Fibroblast of skin of back (primary cell): ENCODE results near the gene RTP5.
"Not testable (repeated sequence)": the region's sequence is repeated elsewhere in the genome, so short reads cannot be mapped to it uniquely, and the experiment has no call there.

Source experiments
- DNase-seq: peaks from one replicate; pipeline ENCODE4 v3.0.0-alpha.2; 2013

RTP5 gene

GRCh38 chr2:241902357-241902991, 32.9 kb downstream of the RTP5 start:
- DNase-seq, result no peak

GRCh38 chr2:241903121-241904010, 33.8 kb downstream of the RTP5 start:
- DNase-seq, result no peak

DNA sequence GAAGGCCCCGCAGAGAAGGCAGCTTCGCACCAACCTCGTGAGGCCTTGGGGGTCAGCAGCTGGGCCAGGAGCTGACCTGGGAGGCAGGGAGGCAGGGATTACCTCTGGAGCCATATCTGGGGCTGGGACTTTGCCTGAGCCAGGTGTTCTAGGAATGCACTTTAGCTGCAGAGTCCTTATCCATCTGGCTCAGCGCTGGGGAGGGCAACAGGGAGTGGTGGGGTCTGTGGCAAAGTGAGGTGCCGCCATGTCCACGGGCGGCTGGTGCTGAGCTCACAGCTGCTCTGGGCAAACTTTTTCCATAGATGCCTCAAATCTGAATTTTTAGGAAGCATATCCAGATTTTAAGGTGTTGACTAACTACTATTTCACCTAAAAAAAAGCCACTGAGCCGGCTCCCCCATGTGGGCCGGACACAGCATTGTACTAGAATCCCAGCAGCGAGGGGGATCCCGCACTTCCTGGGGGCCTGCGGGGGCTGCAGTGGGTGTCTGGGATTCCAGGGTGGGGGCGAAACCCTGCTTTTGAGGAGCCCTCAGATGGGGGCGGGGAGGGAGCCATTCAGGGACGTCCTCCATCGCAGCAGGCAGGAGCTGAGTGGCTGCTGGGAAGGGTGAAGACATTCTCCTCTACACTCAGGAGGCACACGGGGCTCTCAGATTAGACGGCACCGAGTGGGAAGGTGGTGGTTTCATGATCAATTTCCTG, 34.6 kb downstream of the RTP5 start:
- no peak for DNase-seq

- DNase-seq, result no peak
Observed at GRCh38 chr2:241904791-241905710, 35.5 kb downstream of the RTP5 start.

DNA sequence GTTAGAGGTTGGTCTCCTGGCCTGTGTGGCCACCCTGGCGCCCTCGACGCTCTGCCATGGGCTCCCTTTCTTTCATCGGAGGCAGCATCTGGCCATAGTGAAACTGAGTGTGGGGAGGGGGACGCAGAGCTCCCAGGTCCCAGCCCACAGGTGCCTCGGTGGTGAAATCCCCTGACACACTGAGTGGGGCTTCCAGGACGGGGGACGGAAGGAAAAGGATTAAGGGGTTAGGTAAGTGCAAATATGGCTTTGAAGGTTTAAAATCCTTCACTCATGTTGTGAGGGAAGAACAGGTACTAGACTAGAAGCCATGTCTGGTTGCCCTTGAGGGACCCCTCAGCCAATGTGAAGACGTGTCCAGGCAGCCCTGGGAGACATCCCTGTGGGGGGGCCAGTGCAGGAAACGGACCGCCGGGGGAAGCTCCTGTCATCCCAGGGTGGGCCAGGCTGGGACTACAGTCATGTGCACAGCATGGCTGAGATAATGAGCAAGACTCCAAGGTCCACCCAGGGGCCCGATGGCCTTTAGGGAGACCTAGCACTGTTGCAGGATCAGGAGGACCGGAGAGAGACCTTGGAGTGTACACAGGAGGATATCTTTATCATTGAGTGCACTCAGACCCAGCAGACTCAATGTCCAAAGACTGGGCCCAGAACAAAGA, 36.3 kb downstream of the RTP5 start:
- no peak for DNase-seq

GRCh38 chr2:241906378-241906770, 36.8 kb downstream of the RTP5 start:
- DNase-seq, result not testable (repeated sequence)

DNA sequence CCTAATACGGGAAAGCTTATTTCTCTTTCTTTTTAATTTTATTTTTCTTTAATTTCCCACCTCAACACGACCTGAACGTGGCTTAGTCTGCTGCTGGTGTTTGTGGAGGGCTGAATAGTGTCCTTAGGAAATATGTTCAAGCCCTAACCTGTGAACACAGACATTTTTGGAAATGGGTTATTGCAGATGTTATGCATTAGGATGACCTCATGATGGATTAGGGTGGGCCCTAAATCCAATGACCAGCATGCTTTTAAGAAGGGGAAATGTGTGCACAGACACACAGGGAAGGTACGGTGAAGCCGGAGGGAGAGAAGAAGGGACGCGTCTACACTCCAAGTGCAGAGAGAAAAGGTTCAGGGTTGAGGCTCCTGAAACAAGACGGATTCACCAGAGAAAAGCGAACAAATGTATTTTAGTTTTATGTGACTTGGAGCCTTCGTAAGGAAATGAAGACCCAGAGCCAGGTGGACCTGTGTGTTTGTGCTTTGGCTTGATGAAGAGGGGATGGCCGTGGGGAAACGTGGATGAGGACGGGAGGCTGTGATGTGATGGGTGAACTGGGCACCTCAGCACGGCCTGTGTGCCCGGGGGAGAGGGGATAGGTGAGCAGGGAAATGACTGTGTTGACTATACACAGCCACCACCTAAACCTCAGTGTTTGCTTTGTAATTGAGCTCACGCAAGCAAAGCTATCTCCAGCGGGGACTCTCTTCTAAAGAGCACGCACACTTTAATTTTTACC, 37.5 kb downstream of the RTP5 start:
- DNase-seq, result no peak

DNA sequence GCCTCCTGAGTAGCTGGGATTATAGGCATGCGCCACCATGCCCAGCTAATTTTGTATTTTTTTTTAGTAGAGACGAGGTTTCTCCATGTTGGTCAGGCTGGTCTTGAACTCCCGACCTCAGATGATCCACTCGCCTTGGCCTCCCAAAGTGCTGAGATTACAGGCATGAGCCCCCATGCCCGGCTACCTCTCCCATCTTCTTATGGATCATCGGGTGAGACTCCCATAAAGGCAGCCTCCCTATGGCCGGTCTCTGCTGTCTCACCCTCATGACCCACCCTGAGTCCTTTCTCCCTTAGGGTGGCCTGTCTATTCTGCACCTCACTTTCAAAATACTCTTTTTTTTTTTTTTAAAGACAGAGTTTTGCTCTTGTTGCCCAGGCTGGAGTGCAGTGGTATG, 38.3 kb downstream of the RTP5 start:
- DNase-seq, result not testable (repeated sequence)

GRCh38 chr2:241908686-241909420, 39.3 kb downstream of the RTP5 start:
- DNase-seq, result no peak

DNA sequence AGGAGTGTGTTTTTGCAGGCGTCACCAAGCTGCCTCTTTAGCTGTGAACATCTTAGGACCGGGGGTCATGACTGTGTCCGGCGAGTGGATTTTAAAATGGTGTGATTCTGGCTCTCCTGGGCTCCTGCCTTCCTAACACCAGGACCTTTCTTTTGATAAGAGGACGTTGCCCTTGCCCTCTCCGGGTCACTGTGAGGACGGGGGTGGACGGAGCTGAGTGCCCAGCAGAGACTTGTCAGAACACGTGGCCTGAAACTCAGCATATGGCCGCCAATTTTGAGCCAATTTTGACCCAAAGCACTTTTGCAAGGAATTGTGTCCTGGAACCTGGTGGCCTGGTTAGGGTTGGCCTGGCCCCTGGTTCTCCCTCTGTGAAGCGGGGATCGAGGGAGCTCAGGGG, 40.2 kb downstream of the RTP5 start:
- DNase-seq, result no peak

DNA sequence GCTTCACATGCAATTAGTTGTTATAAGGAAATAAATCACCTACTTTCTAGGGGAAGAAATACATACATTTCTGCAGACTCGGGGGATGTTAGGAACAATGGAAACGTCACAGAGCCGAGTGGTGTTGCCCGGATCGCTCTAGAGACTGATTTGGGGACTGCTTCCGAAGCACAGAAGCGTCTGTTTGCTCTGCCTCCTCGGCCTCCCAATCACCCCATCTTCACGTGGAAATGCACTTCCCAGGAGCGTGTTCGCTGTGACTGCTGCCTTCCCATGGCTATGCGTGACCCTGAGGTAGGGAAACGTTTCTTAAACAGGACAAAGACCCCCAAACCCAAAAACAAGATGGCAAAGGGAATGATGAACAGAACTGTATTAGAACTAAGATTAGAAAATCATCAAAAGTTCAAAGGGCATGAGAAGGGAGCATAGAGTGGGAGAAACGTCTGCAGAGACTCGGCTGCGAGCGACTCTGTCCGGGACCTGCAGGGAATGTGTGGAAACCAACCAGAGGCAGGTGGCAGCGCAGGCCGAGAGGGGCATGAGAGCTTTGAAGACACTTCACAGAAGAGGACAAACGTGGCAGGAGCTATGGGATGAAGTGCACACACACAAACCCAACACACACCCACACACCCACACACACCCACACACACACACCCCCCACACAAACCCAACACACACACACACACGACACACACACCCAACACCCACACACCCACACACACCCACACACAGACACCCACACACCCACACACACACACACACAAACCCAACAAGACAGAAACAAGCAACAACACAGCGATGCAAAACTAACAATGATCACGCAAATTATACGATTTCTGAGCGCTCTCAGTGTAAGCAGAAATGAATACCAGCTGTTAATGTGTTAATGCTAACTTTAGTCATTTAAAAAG, 41.3 kb downstream of the RTP5 start:
- DNase-seq, result no peak

- DNase-seq, result no peak
Observed at GRCh38 chr2:241911551-241911950, 42.0 kb downstream of the RTP5 start.

GRCh38 chr2:241912021-241912555, 42.6 kb downstream of the RTP5 start:
- no peak for DNase-seq

- DNase-seq, result no peak
Observed at GRCh38 chr2:241913703-241914102, 44.2 kb downstream of the RTP5 start.

DNA sequence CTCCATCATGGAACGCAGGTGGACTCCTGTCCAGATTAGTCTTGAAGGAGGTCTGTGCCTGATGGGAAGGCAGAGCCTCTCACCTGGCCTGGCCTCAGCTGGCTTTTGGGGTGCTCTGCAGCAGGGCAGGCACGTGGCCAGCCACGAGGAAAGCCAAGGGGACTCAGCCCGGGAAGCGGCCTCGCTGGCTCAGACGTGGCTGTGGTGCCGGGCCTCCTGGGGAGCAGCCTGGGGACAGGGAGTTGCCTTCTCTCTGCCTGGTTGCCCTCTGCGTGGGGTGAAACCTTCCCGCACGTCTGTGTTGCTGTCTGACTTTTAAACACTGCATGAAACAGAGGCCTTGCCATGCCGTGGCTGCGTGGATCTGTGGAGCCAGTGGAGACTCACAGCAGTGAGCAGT, 45.0 kb downstream of the RTP5 start:
- no peak for DNase-seq

GRCh38 chr2:241921631-241922030, 52.1 kb downstream of the RTP5 start:
- not testable (repeated sequence) for DNase-seq

- DNase-seq, result no peak
Observed at GRCh38 chr2:241922411-241922810, 52.9 kb downstream of the RTP5 start.

DNA sequence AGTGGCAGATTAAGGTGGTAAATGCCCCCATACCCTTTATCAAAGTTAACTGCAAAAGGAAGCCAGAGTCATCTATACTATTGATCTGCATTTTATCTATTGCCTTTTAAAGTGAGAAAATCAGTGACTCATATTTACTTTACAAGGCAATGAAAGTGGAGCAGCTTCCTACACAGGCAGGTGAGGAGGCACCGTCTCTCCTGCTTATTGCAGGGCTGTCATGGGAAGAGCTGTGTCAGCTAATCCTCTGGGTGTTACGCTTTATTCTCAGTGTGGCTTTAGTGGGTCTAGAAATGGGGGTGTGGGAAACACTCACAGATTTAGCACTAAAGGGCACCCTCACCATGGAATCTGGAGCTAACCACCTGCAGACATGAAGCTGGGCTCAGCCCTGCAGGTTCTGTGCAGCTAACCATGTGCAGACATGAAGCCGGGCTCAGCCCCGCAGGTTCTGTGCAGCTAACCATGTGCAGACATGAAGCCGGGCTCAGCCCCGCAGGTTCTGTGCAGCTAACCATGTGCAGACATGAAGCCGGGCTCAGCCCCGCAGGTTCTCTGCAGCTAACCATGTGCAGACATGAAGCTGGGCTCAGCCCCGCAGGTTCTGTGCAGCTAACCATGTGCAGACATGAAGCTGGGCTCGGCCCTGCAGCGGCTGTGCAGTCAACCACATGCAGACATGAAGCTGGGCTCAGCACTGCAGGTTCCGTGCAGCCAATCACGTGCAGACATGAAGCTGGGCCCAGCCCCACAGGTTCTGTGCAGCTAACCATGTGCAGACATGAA, 53.5 kb downstream of the RTP5 start:
- not testable (repeated sequence) for DNase-seq
